T-helper 1 cell (primary cell): Measurements from ENCODE around the gene PRDM5.

ENCODE experiments used
- DNase-seq, 5 donors: peaks; one replicate each; pipeline ENCODE4 v3.0.0-alpha.2; 2012 to 2020
- total RNA-seq, 4 donors: gene quantifications; one replicate each; lab custom pipeline; 2026; lab: John Stamatoyannopoulos, UW

PRDM5 gene
- total RNA-seq = 0 to 0.31 (median 0.08) reads per million in 4 donors

GRCh38 chr4:120922381-120923206 is at the start of gene PRDM5:
TSS of gene PRDM5 (minus strand) at chr4:120922726. CDS start at chr4:120922608, 118 bp downstream.
- DNase-seq = no peak

GRCh38 chr4:120971884-120972283 is 49.4 kb upstream of the PRDM5 start:
- DNase-seq = no peak

- DNase-seq = no peak
Measured at GRCh38 chr4:120965938-120966337, 43.4 kb upstream of the PRDM5 start.

- DNase-seq = no peak
Measured at GRCh38 chr4:120964596-120964995, 42.1 kb upstream of the PRDM5 start.

GRCh38 chr4:120963449-120963848 is 40.9 kb upstream of the PRDM5 start:
- DNase-seq = no peak

GRCh38 chr4:120960656-120961267 is 38.2 kb upstream of the PRDM5 start:
- DNase-seq = no peak

- DNase-seq = no peak
Measured at GRCh38 chr4:120948382-120948781, 25.9 kb upstream of the PRDM5 start.

GRCh38 chr4:120942776-120943175 is 20.2 kb upstream of the PRDM5 start:
- DNase-seq = no peak

GRCh38 chr4:120940547-120940946 is 18.0 kb upstream of the PRDM5 start:
- no peak for DNase-seq

- no peak for DNase-seq
Measured at GRCh38 chr4:120939693-120940092, 17.2 kb upstream of the PRDM5 start.

GRCh38 chr4:120929847-120930246 is 7.3 kb upstream of the PRDM5 start:
- DNase-seq = no peak

GRCh38 chr4:120927801-120928409 is 5.4 kb upstream of the PRDM5 start:
- DNase-seq = no peak

GRCh38 chr4:120926358-120927025 is 4.0 kb upstream of the PRDM5 start:
- DNase-seq = no peak

- no peak for DNase-seq
Measured at GRCh38 chr4:120924931-120925330, 2.4 kb upstream of the PRDM5 start.

- peak in 1 of 5 donors; percentile 22 for DNase-seq
Measured at GRCh38 chr4:120923207-120923522, 639 bp upstream of the PRDM5 start.

GRCh38 chr4:120921456-120922380 is 808 bp downstream of the PRDM5 start:
- DNase-seq = peak in 2 of 5 donors; percentile 6 to 10

GRCh38 chr4:120920666-120921065 is 1.9 kb downstream of the PRDM5 start:
- DNase-seq = no peak

- no peak for DNase-seq
Measured at GRCh38 chr4:120919358-120919757, 3.2 kb downstream of the PRDM5 start.

GRCh38 chr4:120918788-120919187 is 3.7 kb downstream of the PRDM5 start:
- no peak for DNase-seq

GRCh38 chr4:120918092-120918491 is 4.4 kb downstream of the PRDM5 start:
- DNase-seq = no peak

- DNase-seq = no peak
Measured at GRCh38 chr4:120916937-120917336, 5.6 kb downstream of the PRDM5 start.

- DNase-seq = no peak
Measured at GRCh38 chr4:120915336-120915735, 7.2 kb downstream of the PRDM5 start.
